BLaER1 (cell line): ENCODE results near the gene ACOT11.

Experiments used
- H3K27ac ChIP-seq: shearing (Covaris generic); formaldehyde crosslinking; 2 replicates; pipeline ENCODE4 v1.8.1; 2022
- H3K27me3 ChIP-seq: shearing (Covaris generic); formaldehyde crosslinking; 2 replicates; pipeline ENCODE4 v1.8.1; 2022
- H3K36me3 ChIP-seq: shearing (Covaris generic); formaldehyde crosslinking; 2 replicates; pipeline ENCODE4 v1.8.1; 2022
- H3K4me1 ChIP-seq: shearing (Covaris generic); formaldehyde crosslinking; 2 replicates; pipeline ENCODE4 v1.8.1; 2022
- H3K4me2 ChIP-seq: shearing (Covaris generic); formaldehyde crosslinking; 2 replicates; pipeline ENCODE4 v1.8.1; 2022
- H3K4me3 ChIP-seq: shearing (Covaris generic); formaldehyde crosslinking; 2 replicates; pipeline ENCODE4 v1.8.1; 2022
- H3K9ac ChIP-seq: shearing (Covaris generic); formaldehyde crosslinking; 2 replicates; pipeline ENCODE4 v1.8.1; 2022
- H3K9me3 ChIP-seq: shearing (Covaris generic); formaldehyde crosslinking; 2 replicates; pipeline ENCODE4 v1.8.1; 2022
- H4K20me1 ChIP-seq: shearing (Covaris generic); formaldehyde crosslinking; 2 replicates; pipeline ENCODE4 v1.8.1; 2022
- Cebpa-rat ChIP-seq: shearing (Covaris generic); IDR thresholded peaks from 2 replicates; pipeline ENCODE4 v1.8.1; 2022

The ACOT11 gene

GRCh38 chr1:54607821-54608565 is 60.0 kb downstream of the ACOT11 start:
- Histone ChIP-seq H3K4me2 (peak overlapping the region; percentile 50; the same call in 1 of the 2 replicates), H3K27ac (no peak overlapping the region), H4K20me1 (no peaks in the 10 kb centered on the region), H3K9me3 (no peaks in the 10 kb centered on the region), H3K9ac (no peak overlapping the region), H3K4me1 (peaks cover 37% of the 10 kb centered on the region), H3K27me3 (no peaks in the 10 kb centered on the region), H3K4me3 (no peak overlapping the region), H3K36me3 (no peaks in the 10 kb centered on the region)
- TF ChIP-seq Cebpa-rat, result no peak

DNA sequence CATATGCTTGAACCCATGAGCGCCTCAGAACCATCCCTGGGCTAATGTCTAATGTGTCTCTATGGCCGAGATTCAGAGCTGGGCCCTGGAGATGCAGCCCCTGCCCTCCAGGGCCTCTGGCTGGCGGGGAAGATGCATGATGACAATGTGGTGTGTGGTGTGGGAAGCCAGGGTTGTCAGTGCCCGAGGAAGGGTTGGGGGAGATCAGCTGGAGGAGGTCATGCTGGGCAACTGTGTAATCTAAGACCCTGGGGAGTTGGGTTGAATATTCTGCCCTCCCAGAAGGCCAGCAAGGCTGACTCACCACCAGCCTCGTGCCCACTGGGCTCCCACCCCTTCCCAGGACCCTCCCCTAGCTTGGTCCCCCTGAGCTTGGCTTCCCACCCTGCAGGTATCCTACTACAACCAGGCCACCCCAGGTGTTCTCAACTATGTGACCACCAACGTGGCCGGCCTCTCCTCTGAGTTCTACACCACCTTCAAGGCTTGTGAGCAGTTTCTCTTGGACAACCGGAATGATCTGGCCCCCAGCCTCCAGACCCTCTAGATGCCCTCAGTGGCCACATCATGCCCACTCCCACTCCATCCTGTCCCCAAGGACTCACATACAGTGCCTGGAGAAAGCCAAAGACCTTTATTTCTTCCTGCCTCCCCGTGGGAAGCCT is 60.7 kb downstream of the ACOT11 start:
- no peak for TF ChIP-seq Cebpa-rat
- Histone ChIP-seq H4K20me1 (no peaks in the 10 kb centered on the region), H3K4me2 (peak overlapping the region; percentile 50), H3K9ac (no peak overlapping the region), H3K27ac (peak overlapping the region; percentile 49; the same call in 1 of the 2 replicates), H3K9me3 (no peaks in the 10 kb centered on the region), H3K36me3 (no peaks in the 10 kb centered on the region), H3K4me3 (no peak overlapping the region), H3K27me3 (no peaks in the 10 kb centered on the region), H3K4me1 (peaks cover 36% of the 10 kb centered on the region)

DNA sequence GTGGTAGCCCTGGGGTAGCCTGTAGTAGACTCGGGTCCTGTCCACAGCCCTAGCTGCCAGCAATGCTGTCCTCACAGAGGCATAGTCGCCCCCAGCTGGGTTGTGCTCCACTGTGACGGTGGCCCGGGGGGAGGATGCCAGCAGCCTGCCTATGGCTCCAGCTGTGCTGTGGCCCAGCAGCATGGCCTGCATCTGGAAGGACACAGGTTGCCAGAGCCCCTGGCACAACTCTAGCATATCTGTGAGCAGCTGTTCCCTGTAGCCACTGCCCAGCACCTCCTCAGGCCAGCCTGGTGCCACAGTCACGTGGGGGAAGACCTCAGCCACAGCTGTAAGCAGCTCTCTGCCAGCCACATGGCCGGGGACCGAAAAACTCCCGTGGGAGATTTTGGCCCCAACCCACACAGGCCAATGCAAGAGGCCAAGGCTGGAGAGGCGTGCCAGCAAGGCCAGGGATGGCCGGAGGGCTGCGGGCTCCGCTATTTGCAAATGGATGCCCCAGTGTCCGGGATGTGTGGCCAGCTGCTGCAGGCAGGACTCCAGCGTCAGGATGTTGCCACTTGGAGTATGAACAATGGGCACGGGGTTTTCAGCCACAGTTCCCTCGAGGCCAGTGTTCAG is 61.4 kb downstream of the ACOT11 start:
- no peaks in the 10 kb centered on the region for H3K27me3 ChIP-seq
- TF ChIP-seq Cebpa-rat, result no peak
- no peaks in the 10 kb centered on the region for H4K20me1 ChIP-seq
- H3K9me3 ChIP-seq, result no peaks in the 10 kb centered on the region
- no peak overlapping the region for H3K4me3 ChIP-seq
- H3K36me3 ChIP-seq, result no peaks in the 10 kb centered on the region
- peak overlapping the region; percentile 49; the same call in 1 of the 2 replicates for H3K27ac ChIP-seq
- no peak overlapping the region for H3K9ac ChIP-seq
- H3K4me1 ChIP-seq, result peaks cover 29% of the 10 kb centered on the region
- peak overlapping the region; percentile 50 for H3K4me2 ChIP-seq

- no peak for TF ChIP-seq Cebpa-rat
- no peaks in the 10 kb centered on the region for H3K9me3 ChIP-seq
- no peaks in the 10 kb centered on the region for H4K20me1 ChIP-seq
- H3K27me3 ChIP-seq, result no peaks in the 10 kb centered on the region
- H3K9ac ChIP-seq, result no peak overlapping the region
- no peak overlapping the region for H3K4me3 ChIP-seq
- no peak overlapping the region for H3K27ac ChIP-seq
- H3K36me3 ChIP-seq, result no peaks in the 10 kb centered on the region
- H3K4me2 ChIP-seq, result peak overlapping the region; percentile 50; the same call in 1 of the 2 replicates
- peaks cover 22% of the 10 kb centered on the region for H3K4me1 ChIP-seq
Measured at GRCh38 chr1:54610048-54610447, 62.0 kb downstream of the ACOT11 start.

DNA sequence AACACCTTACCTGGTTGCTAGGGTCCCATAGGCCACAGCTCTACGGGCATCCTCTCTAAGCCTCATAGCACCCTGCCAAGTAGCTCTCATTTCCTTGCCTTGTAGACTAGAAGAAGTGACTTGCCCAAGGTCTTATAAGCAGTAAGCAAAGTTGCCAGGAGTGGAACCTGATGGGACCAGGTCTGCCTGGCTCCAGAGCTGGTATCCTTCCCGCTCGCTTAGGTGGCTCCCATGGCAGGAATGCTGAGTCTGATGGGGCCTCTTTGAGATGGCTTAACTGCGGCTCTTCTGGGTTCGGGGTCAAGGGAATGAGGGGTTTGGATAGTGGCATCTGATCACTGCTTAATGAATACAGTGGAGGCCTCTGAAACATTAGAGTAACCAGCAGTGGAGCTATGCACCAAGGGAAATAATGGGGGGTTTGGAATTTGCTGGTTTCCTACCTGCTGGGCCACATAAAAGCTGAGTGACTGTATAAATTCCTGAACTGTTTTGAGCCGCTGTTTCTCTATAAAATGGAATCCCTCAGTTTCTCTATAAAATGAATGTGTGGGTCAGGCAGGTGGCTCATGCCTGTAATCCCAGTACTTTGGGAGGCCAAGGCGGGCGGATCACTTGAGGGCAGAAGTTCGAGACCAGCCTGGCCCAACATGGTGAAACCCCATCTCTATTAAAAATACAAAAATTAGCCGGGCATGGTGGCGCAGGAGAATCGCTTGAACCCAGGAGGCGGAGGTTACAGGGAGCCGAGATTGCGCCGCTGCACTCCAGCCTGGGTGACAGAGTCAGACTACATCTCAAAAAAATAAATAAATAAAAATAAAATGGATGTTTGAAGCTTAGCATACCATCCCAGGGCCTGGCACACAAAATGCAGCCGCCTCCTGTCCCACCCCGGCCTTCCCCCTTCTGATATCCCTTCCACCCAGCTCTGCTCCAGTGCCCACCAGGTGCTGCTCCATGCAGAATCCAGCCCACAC is 62.9 kb downstream of the ACOT11 start:
- H3K9ac ChIP-seq, result no peak overlapping the region
- no peaks in the 10 kb centered on the region for H3K36me3 ChIP-seq
- peaks cover 21% of the 10 kb centered on the region for H3K4me1 ChIP-seq
- H3K9me3 ChIP-seq, result no peaks in the 10 kb centered on the region
- H3K27ac ChIP-seq, result no peak overlapping the region
- no peak for TF ChIP-seq Cebpa-rat
- no peak overlapping the region for H3K4me3 ChIP-seq
- H3K27me3 ChIP-seq, result no peaks in the 10 kb centered on the region
- H4K20me1 ChIP-seq, result no peaks in the 10 kb centered on the region
- H3K4me2 ChIP-seq, result no peak overlapping the region

- H3K27me3 ChIP-seq, result no peaks in the 10 kb centered on the region
- no peak overlapping the region for H3K4me2 ChIP-seq
- peaks cover 21% of the 10 kb centered on the region for H3K4me1 ChIP-seq
- no peak for TF ChIP-seq Cebpa-rat
- no peaks in the 10 kb centered on the region for H3K9me3 ChIP-seq
- H4K20me1 ChIP-seq, result no peaks in the 10 kb centered on the region
- H3K36me3 ChIP-seq, result no peaks in the 10 kb centered on the region
- no peak overlapping the region for H3K4me3 ChIP-seq
- no peak overlapping the region for H3K27ac ChIP-seq
- H3K9ac ChIP-seq, result no peak overlapping the region
Measured at GRCh38 chr1:54611621-54612020, 63.6 kb downstream of the ACOT11 start.

GRCh38 chr1:54614024-54614423 is 66.0 kb downstream of the ACOT11 start:
- Histone ChIP-seq H3K4me3 (no peak overlapping the region), H3K9ac (no peak overlapping the region), H3K4me1 (peaks cover 10% of the 10 kb centered on the region), H3K9me3 (no peaks in the 10 kb centered on the region), H3K4me2 (no peak overlapping the region), H3K27ac (no peak overlapping the region), H3K36me3 (no peaks in the 10 kb centered on the region), H4K20me1 (no peaks in the 10 kb centered on the region), H3K27me3 (no peaks in the 10 kb centered on the region)
- TF ChIP-seq Cebpa-rat, result no peak

- no peaks in the 10 kb centered on the region for H3K36me3 ChIP-seq
- H3K4me2 ChIP-seq, result no peak overlapping the region
- H3K9ac ChIP-seq, result no peak overlapping the region
- no peaks in the 10 kb centered on the region for H3K27me3 ChIP-seq
- H3K4me1 ChIP-seq, result peaks cover 10% of the 10 kb centered on the region
- no peaks in the 10 kb centered on the region for H3K9me3 ChIP-seq
- H4K20me1 ChIP-seq, result no peaks in the 10 kb centered on the region
- TF ChIP-seq Cebpa-rat, result no peak
- no peak overlapping the region for H3K4me3 ChIP-seq
- no peak overlapping the region for H3K27ac ChIP-seq
Measured at GRCh38 chr1:54614563-54614962, 66.5 kb downstream of the ACOT11 start.

DNA sequence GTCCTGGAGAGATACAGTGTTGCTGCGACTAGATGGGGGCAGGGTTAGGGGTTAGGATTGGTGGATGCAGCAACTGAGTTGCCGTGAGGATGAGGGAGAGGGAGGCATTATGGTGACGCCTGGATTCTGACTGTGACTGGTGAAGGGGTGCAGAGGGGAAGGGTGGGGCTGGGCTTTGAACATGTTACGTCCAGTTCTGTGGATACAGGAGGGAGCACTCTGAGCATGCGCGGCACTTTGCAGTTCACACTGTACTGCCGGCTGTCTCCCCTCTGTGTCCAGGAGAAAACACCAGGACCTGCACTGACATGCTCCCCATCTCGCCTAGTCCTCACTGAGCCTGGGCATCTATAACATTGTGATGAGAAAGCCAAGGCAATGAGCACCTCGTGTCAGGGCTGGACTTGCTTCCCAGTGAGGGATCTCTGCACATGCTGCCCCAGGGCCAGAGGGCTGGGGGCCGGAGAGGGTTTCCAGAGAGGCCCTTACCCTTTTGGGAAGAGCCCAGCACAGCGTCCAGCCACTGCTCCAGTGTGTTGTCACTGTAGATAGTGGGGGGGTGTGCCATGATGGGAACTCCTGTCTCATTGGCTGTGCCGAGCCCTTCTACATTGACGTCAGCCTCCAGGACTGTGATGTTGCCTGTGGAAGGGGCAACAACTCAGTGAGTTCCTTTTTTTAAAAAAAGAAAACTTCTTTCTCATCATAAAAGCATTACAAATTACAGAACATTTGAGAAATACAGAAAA is 67.7 kb downstream of the ACOT11 start:
- Histone ChIP-seq H3K9me3 (no peaks in the 10 kb centered on the region), H3K4me3 (no peak overlapping the region), H3K36me3 (no peaks in the 10 kb centered on the region), H3K4me2 (no peak overlapping the region), H3K9ac (no peak overlapping the region), H3K4me1 (peaks cover 9% of the 10 kb centered on the region; the same call in 1 of the 2 replicates), H3K27me3 (no peaks in the 10 kb centered on the region), H3K27ac (no peak overlapping the region), H4K20me1 (no peaks in the 10 kb centered on the region)
- TF ChIP-seq Cebpa-rat, result no peak
